Activated T-helper 2 cell treated with anti-CD3 and anti-CD28 coated beads, Interferon-gamma antibody, Interleukin-2, Interleukin-4, amounts not matched to agents 10 μg/mL and 5 μg/mL and 100 μg/mL, durations not matched to agents 14 hours and 24 hours and 36 hours (primary cell): Measurements from ENCODE around the gene VSTM4. TPM values are rescaled to one million over a fixed set of nuclear protein-coding genes. Genes with fewer than 3 reads are reported as not detected.

Experiments
- DNase-seq: peaks from one replicate; pipeline ENCODE4 v3.0.0; 2021; ENCODE audit warnings: low spot score
- H3K27ac Mint-ChIP-seq: one replicate; pipeline ENCODE4 v1.8.0; 2021; ENCODE audit warnings: mixed read lengths
- H3K27me3 Mint-ChIP-seq: one replicate; pipeline ENCODE4 v1.8.0; 2021; ENCODE audit warnings: low read depth, mixed read lengths
- H3K36me3 Mint-ChIP-seq: one replicate; pipeline ENCODE4 v1.8.0; 2021; ENCODE audit warnings: low read depth, mixed read lengths
- H3K4me1 Mint-ChIP-seq: one replicate; pipeline ENCODE4 v1.8.0; 2021; ENCODE audit warnings: low read depth, mixed read lengths
- H3K4me3 Mint-ChIP-seq: one replicate; pipeline ENCODE4 v1.8.0; 2021; ENCODE audit warnings: low read depth, mild to moderate bottlenecking, moderate library complexity, mixed read lengths
- H3K9me3 Mint-ChIP-seq: one replicate; pipeline ENCODE4 v1.8.0; 2021; ENCODE audit warnings: mixed read lengths
- intact Hi-C: fragments of 100-400 bp; cut with micrococcal nuclease; formaldehyde crosslinking; loops from one replicate; pipeline ENCODE4 v1.15.1; 2023
- total RNA-seq: library from RNA; stranded (reverse); gene quantifications from 2 replicates; pipeline ENCODE4 v1.2.3, GENCODE V29; 2022

The VSTM4 gene
- total RNA-seq, 1 donor from 2014 or later: 0.57 TPM

GRCh38 chr10:49034925-49035324 is 80.4 kb downstream of the VSTM4 start:
- Mint-ChIP-seq H3K4me1 (no peaks in the 10 kb centered on the region), H3K27ac (no peak overlapping the region), H3K36me3 (no peaks in the 10 kb centered on the region), H3K9me3 (no peaks in the 10 kb centered on the region), H3K4me3 (no peak overlapping the region), H3K27me3 (no peaks in the 10 kb centered on the region)
- DNase-seq: no peak
- intact Hi-C loops: no loop called here

DNA sequence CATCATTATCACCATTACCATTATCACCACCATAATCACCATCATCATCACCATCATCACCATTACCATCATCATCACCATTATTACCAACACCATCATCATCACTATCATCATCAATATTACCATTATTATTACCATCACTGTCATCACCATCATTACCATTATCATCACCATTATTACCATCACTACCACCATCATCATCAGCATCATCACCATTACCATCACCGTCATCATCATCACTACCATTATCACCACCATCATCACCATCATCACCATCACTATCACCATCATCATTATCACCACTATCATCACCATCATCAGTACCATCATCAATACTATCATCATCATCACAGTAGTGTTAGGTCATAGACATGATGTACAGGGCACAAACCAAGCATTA is 81.4 kb downstream of the VSTM4 start:
- Mint-ChIP-seq H3K36me3 (no peaks in the 10 kb centered on the region), H3K4me1 (no peaks in the 10 kb centered on the region), H3K27ac (no peak overlapping the region), H3K9me3 (no peaks in the 10 kb centered on the region), H3K4me3 (no peak overlapping the region), H3K27me3 (no peaks in the 10 kb centered on the region)
- intact Hi-C loops: no loop called here
- DNase-seq: no peak

DNA sequence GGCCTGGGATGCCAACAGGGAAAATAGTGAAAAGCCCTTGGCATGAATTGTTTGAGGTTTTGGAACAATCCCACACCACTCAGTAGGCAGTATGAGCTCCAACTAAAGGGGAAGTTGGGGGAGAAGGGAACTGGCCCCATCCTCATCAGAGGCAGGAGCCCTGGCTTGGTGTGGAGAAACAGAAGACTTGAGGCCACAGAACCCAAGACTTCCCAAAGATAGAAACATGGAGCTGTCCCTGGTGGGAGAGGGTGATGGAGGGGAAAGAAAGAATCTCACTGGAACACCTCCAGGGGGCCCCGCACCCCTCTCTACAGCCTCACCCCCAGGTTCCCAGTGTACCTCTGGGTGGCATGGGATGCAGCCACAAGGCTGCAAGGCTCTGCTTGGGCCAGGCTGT is 85.7 kb downstream of the VSTM4 start:
- Mint-ChIP-seq H3K4me1 (no peaks in the 10 kb centered on the region), H3K36me3 (no peaks in the 10 kb centered on the region), H3K4me3 (no peak overlapping the region), H3K9me3 (no peaks in the 10 kb centered on the region), H3K27me3 (peaks cover 5% of the 10 kb centered on the region), H3K27ac (no peak overlapping the region)
- no peak for DNase-seq
- intact Hi-C loops: no loop called here

DNA sequence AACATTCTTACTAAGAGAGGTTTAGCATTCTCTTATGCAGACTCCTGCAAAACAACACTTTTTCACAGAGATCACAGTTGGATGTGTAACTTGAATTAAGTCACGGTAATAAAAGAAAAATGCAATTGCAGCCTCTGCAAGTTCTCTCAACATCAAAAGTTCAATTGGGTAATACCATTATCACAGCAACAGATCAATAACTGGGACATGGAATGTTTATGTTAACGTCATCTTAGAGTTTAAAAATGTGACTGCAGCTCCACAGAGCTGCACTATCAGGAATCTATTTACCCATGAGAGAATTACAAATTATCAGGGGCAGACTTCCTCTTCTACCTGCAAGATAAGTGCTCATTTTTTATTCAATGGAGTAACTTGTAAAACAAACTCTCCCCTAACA is 86.7 kb downstream of the VSTM4 start:
- H3K27me3 Mint-ChIP-seq: peaks cover 5% of the 10 kb centered on the region
- no peak overlapping the region for H3K27ac Mint-ChIP-seq

DNA sequence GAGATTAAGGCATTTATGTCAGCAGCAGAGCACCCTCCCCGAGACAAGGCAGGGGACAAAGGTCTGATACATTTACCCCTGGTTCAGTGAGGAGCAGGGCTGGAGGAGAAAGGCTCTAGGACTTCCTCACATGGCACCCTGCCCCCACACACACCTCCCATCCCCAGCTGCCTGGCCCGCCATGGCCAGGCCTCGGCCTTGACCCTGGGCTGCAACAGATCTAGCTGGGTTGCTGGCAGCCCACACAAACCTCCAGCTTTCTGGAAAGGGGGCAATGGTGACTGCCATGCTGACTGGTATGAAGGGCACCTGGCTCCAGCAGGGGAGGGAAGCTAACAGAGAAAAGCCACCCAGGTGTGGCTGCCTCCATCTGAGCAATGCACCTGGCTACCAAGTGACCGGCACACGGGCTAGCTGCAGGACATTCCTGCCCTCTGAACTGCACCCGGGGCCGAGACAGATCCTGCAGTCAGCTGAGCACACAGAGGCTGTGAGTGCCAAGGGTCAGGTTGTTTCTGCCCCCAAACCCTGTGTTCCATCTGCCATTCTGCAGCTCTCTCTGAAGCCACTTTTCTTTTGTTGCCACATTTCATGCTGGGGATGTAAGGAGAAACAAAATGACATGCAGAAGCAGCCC is 89.9 kb downstream of the VSTM4 start:
- no peak overlapping the region for H3K4me3 Mint-ChIP-seq
- no peak overlapping the region for H3K27ac Mint-ChIP-seq
- intact Hi-C loops: no loop called here
- H3K4me1 Mint-ChIP-seq: no peaks in the 10 kb centered on the region
- peaks cover 11% of the 10 kb centered on the region for H3K27me3 Mint-ChIP-seq
- no peak for DNase-seq
- H3K9me3 Mint-ChIP-seq: no peaks in the 10 kb centered on the region
- no peaks in the 10 kb centered on the region for H3K36me3 Mint-ChIP-seq

More for the DNA sequence above, 86.7 kb downstream of the VSTM4 start:
- no peak overlapping the region for H3K4me3 Mint-ChIP-seq
- intact Hi-C loops: no loop called here
- no peaks in the 10 kb centered on the region for H3K4me1 Mint-ChIP-seq
- no peaks in the 10 kb centered on the region for H3K36me3 Mint-ChIP-seq
- no peak for DNase-seq
- H3K9me3 Mint-ChIP-seq: no peaks in the 10 kb centered on the region

DNA sequence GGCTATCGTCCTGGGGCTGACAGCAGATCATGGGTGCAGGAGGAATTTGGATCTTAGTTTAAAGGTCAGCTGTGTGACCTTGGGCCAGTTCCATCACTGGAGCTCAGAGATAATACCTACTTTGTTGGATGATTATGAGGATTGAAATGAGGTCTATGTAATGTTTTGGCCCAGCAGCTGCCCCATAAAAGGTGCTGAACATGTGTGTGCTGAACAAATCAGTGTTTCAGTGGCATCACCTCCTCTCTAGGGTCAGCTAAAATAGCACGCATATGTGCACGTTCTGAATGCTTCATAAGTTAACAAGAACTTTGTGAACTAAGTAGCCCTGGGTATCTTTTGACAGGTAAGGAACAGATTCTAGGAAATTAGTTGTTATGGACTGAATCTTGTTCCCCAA is 90.8 kb downstream of the VSTM4 start:
- no peak overlapping the region for H3K4me3 Mint-ChIP-seq
- H3K27ac Mint-ChIP-seq: no peak overlapping the region
- no peaks in the 10 kb centered on the region for H3K4me1 Mint-ChIP-seq
- no peaks in the 10 kb centered on the region for H3K9me3 Mint-ChIP-seq
- H3K36me3 Mint-ChIP-seq: no peaks in the 10 kb centered on the region
- intact Hi-C loops: no loop called here
- peaks cover 16% of the 10 kb centered on the region for H3K27me3 Mint-ChIP-seq
- no peak for DNase-seq

- no peak overlapping the region for H3K27ac Mint-ChIP-seq
- H3K4me1 Mint-ChIP-seq: no peaks in the 10 kb centered on the region
- no peak for DNase-seq
- no peak overlapping the region for H3K4me3 Mint-ChIP-seq
- intact Hi-C loops: no loop called here
- H3K27me3 Mint-ChIP-seq: peaks cover 20% of the 10 kb centered on the region
- H3K9me3 Mint-ChIP-seq: no peaks in the 10 kb centered on the region
- no peaks in the 10 kb centered on the region for H3K36me3 Mint-ChIP-seq
Observed at GRCh38 chr10:49023752-49024151, 91.6 kb downstream of the VSTM4 start.

DNA sequence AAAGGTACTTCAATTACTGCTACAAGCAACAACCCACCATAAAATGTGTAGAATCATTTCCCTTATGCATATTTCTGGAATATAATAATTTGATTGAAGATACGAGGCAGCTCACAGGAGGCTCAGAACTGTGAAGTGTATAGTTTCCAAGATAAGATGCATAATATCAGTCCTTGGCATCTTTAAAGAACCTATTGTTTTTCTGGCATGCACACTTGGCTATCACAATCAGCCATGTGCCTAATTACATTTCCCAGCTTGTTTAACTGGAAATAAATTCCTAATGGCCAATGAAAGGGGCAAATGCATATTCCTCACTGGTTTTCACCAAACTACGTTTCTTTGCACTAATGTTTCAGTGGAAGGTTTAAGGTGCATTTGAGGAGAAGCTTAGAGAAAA is 92.3 kb downstream of the VSTM4 start:
- Mint-ChIP-seq H3K9me3 (no peaks in the 10 kb centered on the region), H3K4me3 (no peak overlapping the region), H3K4me1 (no peaks in the 10 kb centered on the region), H3K27me3 (peaks cover 17% of the 10 kb centered on the region), H3K27ac (no peak overlapping the region), H3K36me3 (no peaks in the 10 kb centered on the region)
- intact Hi-C loops: no loop called here
- DNase-seq: no peak

DNA sequence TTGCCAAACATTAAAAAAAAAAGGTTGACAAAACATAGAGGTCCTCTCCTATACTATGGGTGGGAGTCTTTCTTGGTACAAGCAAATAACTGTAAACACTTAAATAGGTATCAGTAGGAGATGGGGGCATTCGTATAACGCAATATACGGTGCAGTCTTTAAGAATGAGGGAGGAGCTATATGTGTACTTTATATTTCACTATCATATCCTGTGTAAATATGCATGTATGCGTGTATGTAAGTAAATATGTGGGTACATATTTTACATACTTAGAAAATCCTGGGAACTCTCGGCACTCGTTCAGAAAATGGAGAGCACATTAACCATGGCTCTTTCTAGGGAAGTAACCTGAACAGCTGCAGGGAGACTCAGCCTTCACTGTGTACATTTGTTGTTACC is 93.6 kb downstream of the VSTM4 start:
- Mint-ChIP-seq H3K36me3 (no peaks in the 10 kb centered on the region), H3K9me3 (no peaks in the 10 kb centered on the region), H3K4me1 (no peaks in the 10 kb centered on the region), H3K4me3 (no peak overlapping the region), H3K27me3 (peaks cover 15% of the 10 kb centered on the region), H3K27ac (no peak overlapping the region)
- intact Hi-C loops: no loop called here
- DNase-seq: no peak

GRCh38 chr10:49015700-49016099 is 99.6 kb downstream of the VSTM4 start:
- Mint-ChIP-seq H3K27ac (no peak overlapping the region), H3K36me3 (no peaks in the 10 kb centered on the region), H3K4me1 (no peaks in the 10 kb centered on the region), H3K4me3 (no peak overlapping the region), H3K27me3 (peaks cover 10% of the 10 kb centered on the region), H3K9me3 (no peaks in the 10 kb centered on the region)
- intact Hi-C loops: no loop called here
- no peak for DNase-seq

DNA sequence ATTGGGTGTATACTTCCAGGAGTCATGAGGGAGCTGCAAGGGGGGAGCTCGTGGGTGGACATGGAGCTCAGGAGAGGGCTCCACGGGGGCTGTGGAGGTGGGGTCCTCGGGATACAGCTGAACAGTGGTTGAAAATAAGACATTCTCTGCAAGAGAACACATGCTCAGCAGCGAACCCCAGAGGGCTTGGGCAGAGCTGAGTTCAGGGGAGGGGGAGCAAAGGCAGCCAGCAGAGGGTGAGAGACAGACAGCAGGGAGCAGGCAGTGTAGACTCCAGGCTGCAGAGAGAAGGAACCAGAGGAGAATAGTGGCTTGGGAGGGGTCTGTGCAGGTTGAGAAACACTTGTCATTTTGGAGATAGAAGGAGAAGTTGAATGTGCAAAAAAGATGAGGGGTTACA is 102.7 kb downstream of the VSTM4 start:
- no peak overlapping the region for H3K27ac Mint-ChIP-seq
- no peaks in the 10 kb centered on the region for H3K27me3 Mint-ChIP-seq
- no peaks in the 10 kb centered on the region for H3K36me3 Mint-ChIP-seq
- no peak overlapping the region for H3K4me3 Mint-ChIP-seq
- no peak for DNase-seq
- no peaks in the 10 kb centered on the region for H3K9me3 Mint-ChIP-seq
- intact Hi-C loops: no loop called here
- no peaks in the 10 kb centered on the region for H3K4me1 Mint-ChIP-seq

DNA sequence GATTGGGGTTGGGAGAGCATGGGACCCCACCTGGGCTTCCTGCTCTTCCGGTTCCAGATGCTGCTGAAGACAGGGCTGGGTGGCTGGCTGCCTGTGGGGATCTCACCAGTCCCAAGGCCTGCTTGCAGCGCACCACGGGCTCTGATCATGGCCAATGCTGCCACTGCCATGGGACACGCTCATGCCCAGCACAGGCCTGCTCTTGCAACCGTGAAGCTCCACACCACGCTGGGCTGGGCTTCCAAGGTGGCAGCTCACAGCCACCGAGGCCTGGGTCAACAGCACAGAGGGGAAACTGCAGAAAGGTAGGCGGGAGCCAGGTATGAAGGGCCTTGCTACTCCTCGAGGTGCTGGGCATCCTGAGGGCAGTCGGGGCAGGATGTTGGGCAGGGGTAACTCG is 103.6 kb downstream of the VSTM4 start:
- DNase-seq: no peak
- H3K4me1 Mint-ChIP-seq: no peaks in the 10 kb centered on the region
- no peak overlapping the region for H3K27ac Mint-ChIP-seq
- intact Hi-C loops: no loop called here
- no peaks in the 10 kb centered on the region for H3K36me3 Mint-ChIP-seq
- H3K9me3 Mint-ChIP-seq: no peaks in the 10 kb centered on the region
- no peaks in the 10 kb centered on the region for H3K27me3 Mint-ChIP-seq
- H3K4me3 Mint-ChIP-seq: no peak overlapping the region

GRCh38 chr10:49010865-49011264 is 104.5 kb downstream of the VSTM4 start:
- Mint-ChIP-seq H3K36me3 (no peaks in the 10 kb centered on the region), H3K4me3 (no peak overlapping the region), H3K27ac (no peak overlapping the region), H3K27me3 (no peaks in the 10 kb centered on the region), H3K4me1 (no peaks in the 10 kb centered on the region), H3K9me3 (no peaks in the 10 kb centered on the region)
- intact Hi-C loops: no loop called here
- DNase-seq: no peak

- no peak overlapping the region for H3K27ac Mint-ChIP-seq
- no peaks in the 10 kb centered on the region for H3K27me3 Mint-ChIP-seq
- intact Hi-C loops: no loop called here
- H3K36me3 Mint-ChIP-seq: no peaks in the 10 kb centered on the region
- H3K9me3 Mint-ChIP-seq: no peaks in the 10 kb centered on the region
- no peak overlapping the region for H3K4me3 Mint-ChIP-seq
- H3K4me1 Mint-ChIP-seq: no peaks in the 10 kb centered on the region
- no peak for DNase-seq
Observed at GRCh38 chr10:49010295-49010694, 105.0 kb downstream of the VSTM4 start.
